Coronary artery (tissue), 2 donors: Measurements from ENCODE around the gene BSG.
"Not testable (repeated sequence)": the region's sequence is repeated elsewhere in the genome, so short reads cannot be mapped to it uniquely, and the experiment has no call there.

ENCODE experiments used
- DNase-seq: peaks from one replicate; pipeline ENCODE4 v3.0.0-alpha.2; 2017; ENCODE audit warnings: low spot score
- H3K27ac ChIP-seq, 2 donors: fragments of 200-600 bp; sonication (generic); one replicate each; pipeline ENCODE4 v1.5.1; 2016 to 2019
- H3K4me3 ChIP-seq: fragments of 200-600 bp; sonication (generic); 2 replicates; pipeline ENCODE4 v1.5.1; 2016; ENCODE audit warnings: mild to moderate bottlenecking, moderate library complexity
- TF ChIP-seq, protein P1 (sequence below): fragments of 200-600 bp; sonication (generic); IDR thresholded peaks from one replicate; pipeline ENCODE4 v1.5.1; 2019; ENCODE audit warnings: antibody characterized with exemption

The BSG gene

DNA sequence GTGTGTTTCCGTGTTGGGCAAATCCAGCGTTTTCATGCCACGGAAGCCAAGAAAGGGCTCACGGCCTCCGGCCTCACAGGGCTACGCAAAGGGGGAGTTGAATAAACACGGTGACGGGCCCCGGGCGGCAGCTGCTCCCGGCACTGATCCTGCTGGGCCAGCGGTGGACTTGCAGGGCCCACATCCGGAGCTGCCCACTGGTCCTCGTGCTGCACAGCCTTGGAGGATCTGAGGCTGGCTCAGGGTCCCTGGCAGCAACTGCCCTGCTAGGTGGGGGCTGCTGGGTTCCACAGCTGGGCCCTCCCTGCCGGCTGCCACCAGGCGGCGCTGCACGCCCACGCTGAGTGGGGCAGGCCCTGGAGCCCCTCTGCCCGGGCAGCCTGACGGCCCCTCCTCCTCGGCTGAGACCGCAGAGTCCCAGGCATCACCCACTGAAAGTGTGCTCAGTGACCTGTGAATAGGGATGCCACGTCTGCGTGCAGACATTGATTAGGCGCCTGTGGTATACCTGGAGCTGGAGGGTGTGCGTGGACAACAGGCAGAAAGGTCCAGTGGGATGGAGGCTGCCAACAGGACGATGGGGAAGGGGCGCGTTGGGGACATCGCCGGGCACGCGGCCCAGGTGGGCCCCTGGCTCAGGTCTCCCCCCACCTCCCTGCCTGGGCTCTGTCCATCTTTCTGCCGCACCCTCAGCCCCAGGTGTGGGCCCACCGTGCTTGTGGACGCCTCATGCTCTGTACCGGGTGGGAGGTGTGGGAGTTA lies 12.0 kb downstream of the BSG start:
- TF ChIP-seq, protein P1, sequence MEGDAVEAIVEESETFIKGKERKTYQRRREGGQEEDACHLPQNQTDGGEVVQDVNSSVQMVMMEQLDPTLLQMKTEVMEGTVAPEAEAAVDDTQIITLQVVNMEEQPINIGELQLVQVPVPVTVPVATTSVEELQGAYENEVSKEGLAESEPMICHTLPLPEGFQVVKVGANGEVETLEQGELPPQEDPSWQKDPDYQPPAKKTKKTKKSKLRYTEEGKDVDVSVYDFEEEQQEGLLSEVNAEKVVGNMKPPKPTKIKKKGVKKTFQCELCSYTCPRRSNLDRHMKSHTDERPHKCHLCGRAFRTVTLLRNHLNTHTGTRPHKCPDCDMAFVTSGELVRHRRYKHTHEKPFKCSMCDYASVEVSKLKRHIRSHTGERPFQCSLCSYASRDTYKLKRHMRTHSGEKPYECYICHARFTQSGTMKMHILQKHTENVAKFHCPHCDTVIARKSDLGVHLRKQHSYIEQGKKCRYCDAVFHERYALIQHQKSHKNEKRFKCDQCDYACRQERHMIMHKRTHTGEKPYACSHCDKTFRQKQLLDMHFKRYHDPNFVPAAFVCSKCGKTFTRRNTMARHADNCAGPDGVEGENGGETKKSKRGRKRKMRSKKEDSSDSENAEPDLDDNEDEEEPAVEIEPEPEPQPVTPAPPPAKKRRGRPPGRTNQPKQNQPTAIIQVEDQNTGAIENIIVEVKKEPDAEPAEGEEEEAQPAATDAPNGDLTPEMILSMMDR = peak; percentile 45
- no peak for DNase-seq
- H3K4me3 ChIP-seq = no peak overlapping the region
- H3K27ac ChIP-seq = no peak overlapping the region

DNA sequence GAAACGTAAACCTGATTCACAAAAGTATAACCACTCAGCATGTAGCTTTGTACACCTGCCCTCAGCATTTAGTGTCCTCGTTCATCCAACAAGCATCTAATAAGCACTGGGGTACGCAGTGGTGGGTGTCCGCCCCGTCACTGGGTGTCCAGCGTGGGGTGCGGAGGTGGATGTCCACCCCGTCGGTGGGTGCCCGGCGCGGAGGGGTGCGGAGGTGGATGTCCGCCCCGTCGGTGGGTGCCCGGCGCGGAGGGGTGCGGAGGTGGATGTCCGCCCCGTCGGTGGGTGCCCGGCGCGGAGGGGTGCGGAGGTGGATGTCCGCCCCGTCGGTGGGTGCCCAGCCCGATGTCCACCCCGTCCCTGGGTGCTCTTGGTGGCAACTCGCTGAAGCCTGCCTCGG lies 12.8 kb downstream of the BSG start:
- not testable (repeated sequence) for H3K27ac ChIP-seq, H3K4me3 ChIP-seq, DNase-seq

DNA sequence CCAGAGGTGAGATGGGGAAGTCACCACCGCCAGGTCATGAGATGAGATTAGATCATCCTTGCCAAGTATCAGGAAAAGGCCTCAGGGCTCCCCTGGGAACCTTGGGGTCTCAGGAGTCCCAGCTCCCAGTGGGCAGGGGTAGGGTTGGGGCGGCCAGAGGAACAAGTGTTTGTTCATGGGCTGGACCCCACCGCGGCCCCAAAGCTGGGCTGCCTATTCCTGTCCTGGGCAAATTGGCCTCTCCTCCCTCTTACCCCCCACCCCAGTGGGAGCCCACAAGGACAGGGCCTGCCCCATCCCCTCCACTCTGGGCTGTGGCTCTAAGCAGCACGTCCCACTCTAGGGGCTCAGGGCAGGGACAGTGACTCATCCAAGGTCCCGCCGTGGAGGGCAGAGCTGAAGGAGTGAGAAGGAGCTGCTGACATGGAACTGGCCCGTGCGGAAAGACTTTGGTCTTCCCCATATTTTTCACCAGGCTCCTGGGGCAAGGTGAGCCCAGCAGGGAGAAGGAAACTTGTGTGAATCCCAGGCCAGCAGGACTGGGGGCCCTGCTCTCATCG lies 13.2 kb downstream of the BSG start:
- Histone ChIP-seq H3K27ac (no peak overlapping the region), H3K4me3 (no peak overlapping the region)
- no peak for DNase-seq
- TF ChIP-seq, protein P1 = no peak

DNA sequence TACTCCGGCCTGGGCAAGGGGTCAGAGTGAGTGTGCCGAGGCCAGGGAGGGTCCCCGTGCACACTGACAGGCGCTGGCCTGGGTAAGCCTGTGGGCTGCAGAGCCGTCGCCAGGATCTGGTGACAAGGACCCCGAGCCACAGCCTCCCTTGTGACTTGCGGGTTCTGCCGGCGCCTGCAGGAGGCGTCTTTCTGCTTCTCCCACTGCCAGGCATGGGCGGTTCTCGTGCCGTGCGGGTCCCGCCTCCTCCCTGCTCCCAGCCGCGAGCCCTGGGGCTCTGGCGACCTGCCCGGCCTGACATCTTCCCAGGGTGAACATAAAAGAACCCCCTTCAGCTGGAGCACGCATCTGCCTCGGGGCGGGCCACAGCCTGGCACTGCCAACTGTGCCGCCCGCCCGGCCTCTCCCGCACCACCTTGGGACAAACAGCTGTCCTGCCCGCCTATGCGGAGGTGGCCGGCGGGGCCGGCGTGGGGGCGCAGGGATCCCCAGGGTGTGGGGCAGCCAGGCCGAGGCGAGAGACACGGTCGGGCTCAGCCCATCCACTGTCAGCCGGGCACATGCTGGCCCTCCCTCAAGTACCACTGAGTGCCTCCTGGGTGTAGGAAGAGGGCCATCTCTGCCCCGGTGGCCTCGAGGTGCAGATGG lies 15.8 kb downstream of the BSG start:
- no peak for DNase-seq
- Histone ChIP-seq H3K27ac (no peak overlapping the region), H3K4me3 (peak overlapping the region; percentile 15)
- TF ChIP-seq, protein P1 = no peak

DNA sequence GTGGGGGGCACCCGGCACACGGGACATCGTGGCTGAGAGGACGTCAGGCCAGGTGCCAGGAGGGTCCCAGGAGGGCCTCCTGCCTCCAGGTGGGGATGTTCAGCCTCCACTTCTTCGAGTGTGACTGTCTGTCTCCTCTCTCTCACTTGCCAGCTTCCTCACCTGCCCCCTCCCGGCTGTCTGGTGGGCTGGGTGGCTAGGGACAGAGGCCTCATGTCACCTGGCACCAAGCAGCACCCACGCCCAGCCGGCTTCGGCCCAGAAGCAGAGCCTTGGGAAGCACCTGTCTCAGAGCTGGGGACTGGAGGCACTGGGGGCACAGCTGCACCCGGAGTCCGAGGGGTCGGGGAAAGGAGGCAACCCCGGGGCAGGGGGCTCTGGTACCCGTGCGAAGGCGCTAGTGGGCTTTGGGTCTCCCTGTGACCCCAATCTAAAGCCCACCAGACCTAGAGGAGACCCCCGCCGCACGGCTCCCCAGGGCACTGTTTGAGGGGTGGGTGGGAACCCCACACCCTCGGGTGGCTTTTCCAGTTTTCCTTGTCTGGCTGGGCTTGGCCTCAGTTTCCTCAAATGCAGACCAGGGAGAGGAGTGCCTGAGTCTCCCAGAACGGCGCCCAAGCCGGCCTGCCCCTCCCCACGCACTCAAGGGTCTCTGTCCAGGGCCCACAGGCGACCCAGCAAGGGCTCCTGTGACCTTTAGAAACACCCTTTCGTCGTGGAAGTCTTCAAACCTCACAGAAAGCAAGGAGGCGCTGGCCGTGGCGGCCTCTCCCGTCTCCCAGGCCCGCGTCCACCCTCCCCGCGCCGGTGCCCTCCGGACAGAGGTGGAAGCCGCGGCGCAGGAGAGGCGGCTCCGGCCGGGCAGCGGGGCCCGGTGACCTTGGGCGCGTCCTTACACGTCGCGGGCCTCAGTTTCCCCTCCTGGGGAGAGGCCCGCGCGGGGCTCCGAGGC lies 16.6 kb downstream of the BSG start:
- Histone ChIP-seq H3K27ac (no peak overlapping the region), H3K4me3 (peak overlapping the region; percentile 39)
- TF ChIP-seq, protein P1 = no peak
- no peak for DNase-seq

DNA sequence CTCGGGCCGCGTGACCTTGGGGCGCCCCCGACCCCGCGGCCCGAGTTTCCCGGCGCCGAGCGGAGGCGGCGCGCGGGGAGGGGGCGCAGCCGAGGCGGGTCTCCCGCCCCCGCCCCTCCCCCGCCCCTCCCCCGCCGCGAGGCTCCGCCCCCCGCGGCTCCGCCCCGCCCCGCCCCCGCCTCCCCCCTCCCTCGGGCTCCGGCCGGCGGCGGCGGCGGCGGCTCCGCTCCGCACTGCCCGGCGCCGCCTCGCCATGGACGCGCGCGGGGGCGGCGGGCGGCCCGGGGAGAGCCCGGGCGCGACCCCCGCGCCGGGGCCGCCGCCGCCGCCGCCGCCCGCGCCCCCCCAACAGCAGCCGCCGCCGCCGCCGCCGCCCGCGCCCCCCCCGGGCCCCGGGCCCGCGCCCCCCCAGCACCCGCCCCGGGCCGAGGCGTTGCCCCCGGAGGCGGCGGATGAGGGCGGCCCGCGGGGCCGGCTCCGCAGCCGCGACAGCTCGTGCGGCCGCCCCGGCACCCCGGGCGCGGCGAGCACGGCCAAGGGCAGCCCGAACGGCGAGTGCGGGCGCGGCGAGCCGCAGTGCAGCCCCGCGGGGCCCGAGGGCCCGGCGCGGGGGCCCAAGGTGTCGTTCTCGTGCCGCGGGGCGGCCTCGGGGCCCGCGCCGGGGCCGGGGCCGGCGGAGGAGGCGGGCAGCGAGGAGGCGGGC lies 17.4 kb downstream of the BSG start, which contains the start of gene HCN2:
HCN2 (plus strand) TSS at position 189 of the 703 bp plus-strand sequence; CDS start at position 254, 65 bp downstream.
- TF ChIP-seq, protein P1 = no peak
- no peak within 1 kb of the TSS for H3K27ac ChIP-seq
- H3K4me3 ChIP-seq = peak within 1 kb of the TSS; percentile 61
- DNase-seq = no peak
